Frontal cortex (tissue), 4 donors: Measurements from ENCODE around the gene EIF2D. TPM values are rescaled to one million over a fixed set of nuclear protein-coding genes. Genes with fewer than 3 reads are reported as not detected.
"Not testable (repeated sequence)": the region's sequence is repeated elsewhere in the genome, so short reads cannot be mapped to it uniquely, and the experiment has no call there.

Experiments used
- DNase-seq, 2 donors: peaks; one replicate each; pipeline ENCODE4 v3.0.0; 2012; ENCODE audit warnings: low spot score in 2 of 2
- FAIRE-seq: peaks from 2 replicates; lab custom pipeline; 2012; peaks lifted over from hg19 to GRCh38; lab: Jason Lieb, UNC
- total RNA-seq: library from RNA; depleted of rRNA; stranded (reverse); fragments of >200 nt; gene quantifications from one replicate; pipeline ENCODE4 v1.2.3, GENCODE V29; 2014
- donor health status: control.
- donor health status: control.
- donor health status: control.

The EIF2D gene
- total RNA-seq, 1 donor from 2014 or later: 13.9 TPM

DNA sequence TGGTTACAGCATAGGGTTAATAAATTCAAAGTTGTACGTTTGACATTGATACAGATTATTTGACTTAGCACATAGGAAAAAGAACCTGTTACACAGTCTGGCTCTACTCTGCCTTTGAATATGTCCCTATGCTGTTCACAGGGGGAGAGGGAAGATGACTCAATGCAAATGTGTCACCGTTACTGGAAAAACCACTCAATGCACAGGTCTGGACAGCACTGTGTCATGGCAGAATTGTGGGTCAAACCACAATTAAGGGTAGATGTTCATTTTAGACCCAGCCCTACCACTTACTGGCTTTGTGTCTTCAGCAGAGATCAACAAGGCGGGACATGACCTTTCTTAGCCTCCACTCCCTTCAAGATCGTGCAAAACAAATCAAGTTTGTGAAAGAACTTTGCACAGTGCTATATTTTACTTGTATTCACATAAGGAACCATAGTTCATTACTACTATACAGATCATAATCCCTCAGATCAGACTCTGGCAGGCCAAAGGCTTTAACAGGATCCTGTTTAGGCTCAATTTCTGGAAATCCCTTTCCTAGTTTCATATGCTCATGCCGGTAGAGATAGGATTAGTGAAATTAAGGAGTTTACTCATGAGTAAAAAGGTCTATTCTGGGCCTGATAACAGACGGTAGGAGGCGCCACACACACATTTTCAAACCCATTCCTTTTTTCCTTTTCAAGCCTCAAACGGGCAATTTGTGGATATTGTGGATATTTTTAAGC is 22.1 kb downstream of the EIF2D start:
- FAIRE-seq (no peak), DNase-seq (no peak)

DNA sequence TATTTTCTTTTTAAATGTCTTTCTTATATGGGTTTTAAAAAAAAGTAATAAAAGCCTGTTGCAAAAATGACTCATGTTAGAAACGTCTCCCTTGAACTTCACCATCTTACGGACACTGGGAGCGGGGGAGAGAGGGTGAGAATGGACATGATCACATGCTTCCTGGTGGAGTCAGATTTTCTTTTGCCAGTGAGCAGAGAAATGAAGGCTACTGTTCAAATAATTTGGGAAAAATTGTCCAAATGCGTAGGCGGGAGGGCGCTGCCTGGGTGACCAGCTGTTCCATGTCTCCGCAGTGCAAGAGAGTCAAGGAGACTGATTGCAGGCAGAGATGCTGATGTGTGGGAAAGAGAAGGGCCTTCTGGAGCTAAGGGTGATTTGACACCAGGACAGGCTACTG is 23.1 kb downstream of the EIF2D start:
- FAIRE-seq: no peak

DNA sequence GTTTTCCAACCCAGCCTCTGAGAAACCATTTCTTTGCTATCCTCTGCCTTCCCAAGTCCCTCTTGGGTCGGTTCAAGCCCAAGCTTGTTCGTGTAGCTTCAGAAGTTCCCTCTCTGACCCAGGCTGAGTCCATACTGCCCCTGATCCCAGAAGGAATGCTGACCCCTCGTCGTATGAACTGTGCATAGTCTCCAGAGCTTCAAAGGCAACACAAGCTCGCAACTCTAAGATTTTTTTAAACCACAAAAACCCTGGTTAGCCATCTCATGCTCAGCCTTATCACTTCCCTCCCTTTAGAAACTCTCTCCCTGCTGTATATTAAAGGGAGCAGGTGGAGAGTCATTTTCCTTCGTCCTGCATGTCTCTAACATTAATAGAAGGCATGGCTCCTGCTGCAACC is 23.8 kb downstream of the EIF2D start:
- FAIRE-seq (no peak), DNase-seq (no peak)

More for the DNA sequence above, 23.1 kb downstream of the EIF2D start:
- DNase-seq: no peak

DNA sequence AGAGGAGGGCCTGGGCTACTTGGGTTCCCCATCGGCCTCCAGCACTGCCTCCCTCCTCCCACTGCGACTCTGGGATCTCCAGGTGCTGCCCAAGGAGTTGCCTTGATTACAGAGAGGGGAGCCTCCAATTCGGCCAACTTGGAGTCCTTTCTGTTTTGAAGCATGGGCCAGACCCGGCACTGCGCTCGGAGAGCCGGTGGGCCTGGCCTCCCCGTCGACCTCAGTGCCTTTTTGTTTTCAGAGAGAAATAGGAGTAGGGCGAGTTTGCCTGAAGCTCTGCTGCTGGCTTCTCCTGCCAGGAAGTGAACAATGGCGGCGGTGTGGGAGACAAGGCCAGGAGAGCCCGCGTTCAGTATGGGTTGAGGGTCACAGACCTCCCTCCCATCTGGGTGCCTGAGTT is 24.4 kb downstream of the EIF2D start:
- DNase-seq (no peak), FAIRE-seq (no peak)

DNA sequence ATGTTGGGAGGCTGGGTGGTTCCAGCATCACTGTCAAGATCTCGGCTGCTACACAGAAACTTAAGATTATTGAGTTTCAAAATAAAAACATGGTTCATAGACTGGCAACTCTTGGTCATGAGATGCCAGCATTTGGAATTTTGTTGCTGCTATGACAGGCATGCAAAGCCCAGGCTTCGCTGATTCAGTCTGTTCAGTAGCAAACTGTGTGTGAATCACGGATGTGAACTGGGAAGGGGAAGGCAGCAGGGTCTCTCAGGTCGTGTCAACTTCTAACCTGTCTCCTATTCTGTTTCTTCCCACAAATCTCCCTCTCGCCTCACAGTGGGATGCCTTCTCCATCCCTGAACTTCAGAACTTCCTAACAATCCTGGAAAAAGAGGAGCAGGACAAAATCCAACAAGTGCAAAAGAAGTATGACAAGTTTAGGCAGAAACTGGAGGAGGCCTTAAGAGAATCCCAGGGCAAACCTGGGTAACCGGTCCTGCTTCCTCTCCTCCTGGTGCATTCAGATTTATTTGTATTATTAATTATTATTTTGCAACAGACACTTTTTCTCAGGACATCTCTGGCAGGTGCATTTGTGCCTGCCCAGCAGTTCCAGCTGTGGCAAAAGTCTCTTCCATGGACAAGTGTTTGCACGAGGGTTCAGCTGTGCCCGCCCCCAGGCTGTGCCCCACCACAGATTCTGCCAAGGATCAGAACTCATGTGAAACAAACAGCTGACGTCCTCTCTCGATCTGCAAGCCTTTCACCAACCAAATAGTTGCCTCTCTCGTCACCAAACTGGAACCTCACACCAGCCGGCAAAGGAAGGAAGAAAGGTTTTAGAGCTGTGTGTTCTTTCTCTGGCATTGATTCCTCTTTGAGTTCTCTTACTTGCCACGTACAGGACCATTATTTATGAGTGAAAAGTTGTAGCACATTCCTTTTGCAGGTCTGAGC is 25.5 kb downstream of the EIF2D start:
- FAIRE-seq (no peak), DNase-seq (no peak)

DNA sequence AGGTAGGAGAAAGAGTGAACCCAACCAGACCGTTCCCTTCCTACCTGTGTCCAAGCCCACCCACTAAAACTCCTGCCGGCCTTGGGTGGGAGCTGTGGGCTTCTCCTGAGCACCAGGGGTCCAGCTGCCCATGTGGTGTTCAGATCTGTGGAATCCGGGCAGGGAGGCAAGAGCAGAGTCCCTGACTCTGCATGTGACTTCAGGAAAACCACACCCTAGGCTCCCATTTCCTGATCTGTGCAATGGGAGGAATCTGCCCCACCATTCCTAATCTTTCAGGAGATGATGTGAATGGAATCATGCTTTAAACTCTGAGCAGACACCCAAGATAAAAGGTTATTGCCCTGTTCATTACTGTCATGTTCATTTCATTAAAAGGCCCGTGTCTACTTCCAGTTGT is 27.6 kb downstream of the EIF2D start:
- FAIRE-seq: no peak
- no peak for DNase-seq

DNA sequence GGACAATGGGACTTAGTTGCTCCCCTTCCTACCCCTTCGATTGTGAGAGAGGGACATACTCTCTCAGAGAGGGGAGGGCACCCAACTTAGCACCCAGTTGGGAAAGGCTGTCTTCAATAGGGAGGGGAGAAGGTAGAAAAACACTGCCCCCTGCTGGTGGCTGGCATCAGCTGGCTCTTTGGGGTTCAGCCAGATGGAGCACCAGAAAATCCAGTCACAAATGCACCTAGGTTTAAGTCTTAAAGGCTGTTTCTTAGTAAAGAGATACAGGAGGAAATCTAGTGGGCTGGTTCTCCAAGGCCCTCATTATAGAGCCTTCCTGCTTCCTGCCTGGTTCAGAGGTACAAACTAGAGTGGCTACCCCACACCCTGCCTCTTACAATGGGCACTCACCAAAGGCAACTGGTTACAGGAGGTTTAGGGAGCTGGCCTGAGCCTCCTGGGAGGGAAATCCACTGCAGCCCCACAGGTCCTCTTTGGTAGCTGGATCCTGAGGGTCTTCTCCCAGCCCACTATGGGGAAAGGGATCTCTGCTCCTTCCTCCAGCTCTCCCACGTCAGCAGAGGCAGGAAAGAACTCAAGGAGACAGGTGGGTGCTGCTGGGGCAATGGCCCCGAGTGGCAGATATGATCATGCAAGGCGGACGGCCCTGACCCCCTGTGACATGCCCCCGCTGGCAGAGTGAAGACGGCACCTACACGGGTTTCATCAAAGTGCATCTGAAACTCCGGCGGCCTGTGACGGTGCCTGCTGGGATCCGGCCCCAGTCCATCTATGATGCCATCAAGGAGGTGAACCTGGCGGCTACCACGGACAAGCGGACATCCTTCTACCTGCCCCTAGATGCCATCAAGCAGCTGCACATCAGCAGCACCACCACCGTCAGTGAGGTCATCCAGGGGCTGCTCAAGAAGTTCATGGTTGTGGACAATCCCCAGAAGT is 28.3 kb downstream of the EIF2D start:
- FAIRE-seq (no peak), DNase-seq (peak; percentile 46 to 79)

DNA sequence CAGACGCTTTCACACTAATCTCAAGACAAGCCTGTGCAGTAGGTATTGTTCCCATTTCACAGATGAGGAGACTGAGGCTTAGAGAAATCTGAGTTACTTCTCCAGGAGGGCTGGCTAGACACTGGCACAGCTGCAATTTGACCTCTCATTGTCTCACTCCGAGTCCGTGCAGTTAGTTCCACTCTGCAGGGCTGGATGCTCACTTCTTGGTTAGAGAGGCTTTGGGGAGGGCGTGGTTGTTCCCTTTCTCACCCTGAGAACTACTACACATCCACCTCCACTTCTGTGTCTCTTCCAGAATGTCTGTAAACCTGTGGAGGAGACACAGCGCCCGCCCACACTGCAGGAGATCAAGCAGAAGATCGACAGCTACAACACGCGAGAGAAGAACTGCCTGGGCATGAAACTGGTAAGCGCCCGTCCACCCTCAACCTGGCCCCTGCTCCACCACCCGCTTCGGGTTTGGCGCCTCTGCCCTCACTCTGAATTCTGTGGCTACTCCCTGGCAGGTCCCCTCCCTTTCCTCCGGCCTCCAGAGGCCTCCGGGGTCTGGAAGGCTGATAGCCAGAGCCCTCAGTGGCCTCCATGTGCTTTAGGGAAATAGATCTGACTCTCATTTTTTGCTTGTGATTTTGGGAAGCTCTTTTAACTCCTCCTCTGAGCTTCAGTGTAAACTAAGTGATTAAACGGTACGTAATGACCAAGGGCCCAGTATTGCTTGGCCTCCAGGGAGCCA is 29.1 kb downstream of the EIF2D start:
- no peak for DNase-seq
- FAIRE-seq: no peak

DNA sequence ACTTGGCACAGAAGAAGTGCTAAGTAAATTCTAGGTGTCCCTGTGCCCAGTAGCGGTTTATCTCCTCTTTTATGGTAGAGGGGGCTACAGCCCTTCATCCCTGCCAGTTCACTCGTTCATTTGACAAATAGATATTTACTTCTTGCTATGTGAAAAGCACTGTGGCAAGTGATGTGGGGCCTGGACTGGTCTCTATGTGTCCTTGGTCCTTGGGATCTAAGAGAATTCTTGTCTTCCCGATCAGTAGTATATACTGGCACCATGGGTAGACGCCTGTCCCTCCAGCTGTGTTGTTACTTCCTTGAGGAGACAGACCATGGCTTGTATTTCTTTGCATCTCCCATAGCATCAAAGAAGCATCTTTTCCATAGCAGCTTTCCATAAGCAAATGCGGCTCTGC is 29.7 kb downstream of the EIF2D start:
- FAIRE-seq: no peak
- DNase-seq: no peak

DNA sequence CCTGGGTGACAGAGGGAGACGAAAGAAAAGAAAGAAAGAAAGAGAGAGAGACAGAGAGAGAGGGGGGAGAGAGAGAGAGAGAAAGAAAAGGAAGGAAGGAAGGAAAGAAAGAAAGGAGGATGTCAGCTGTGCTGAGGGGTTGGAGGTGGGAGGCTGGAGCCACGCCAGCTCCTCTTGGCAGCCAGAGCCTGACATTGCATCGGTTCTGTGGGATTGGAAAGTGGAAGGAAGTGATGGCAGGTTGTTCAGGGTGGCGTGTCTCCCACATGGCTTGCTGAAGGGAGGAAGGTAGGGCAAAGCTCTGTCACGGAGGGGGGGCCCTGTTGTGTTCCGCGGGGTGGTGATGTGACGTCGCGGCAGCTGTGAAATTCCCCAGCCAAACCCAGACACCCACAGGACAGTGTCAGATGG is 30.7 kb downstream of the EIF2D start:
- FAIRE-seq (no peak), DNase-seq (no peak)

DNA sequence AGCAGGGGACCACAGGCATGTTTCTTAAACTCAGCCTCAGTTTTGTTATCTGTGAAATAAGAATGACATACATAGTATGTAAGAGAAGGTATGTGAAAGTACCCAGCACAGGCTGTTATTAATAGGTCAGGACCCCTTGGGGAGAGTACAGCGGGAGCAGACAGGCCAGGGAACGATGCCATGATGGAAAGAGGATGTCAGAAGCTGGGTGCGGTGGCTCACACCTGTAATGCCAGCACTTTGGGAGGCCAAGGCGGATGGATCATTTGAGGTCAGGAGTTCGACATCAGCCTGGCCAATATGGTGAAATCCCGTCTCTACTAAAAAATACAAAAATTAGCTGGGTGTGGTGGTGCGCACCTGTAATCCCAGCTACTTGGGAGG is 31.2 kb downstream of the EIF2D start:
- FAIRE-seq, DNase-seq: not testable (repeated sequence)

DNA sequence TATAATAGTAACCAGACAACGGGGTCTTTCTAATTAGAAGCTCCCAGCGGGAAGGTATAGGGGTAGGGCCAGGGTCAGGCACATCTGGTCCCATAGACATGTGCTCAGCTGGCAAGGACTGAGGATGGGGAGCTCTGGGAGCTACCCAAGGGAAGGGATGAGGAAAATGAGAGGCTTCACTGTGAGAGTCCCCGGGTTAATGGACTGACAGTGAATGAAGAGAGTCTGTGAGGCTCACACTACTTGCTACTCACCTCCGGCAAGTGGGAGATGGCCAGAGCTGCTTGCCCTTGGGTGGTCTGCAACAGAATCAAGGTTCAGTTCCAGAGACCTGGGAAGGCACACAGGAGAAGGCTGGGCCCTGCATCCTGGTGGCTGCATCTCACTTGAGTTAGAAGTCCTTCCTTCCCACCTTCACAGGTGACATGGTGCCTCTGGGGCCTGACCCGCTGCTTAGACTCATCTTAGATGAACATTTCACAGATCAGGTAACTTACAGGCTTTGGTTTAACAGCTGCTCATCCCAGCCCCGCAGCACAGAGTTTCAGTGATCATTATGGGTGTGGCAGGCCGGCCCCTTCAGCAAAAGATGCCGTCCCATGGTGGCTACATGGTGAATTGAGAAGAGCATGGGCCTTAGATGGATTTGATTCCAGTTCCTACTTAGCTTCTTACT is 31.7 kb downstream of the EIF2D start:
- FAIRE-seq: no peak
- no peak for DNase-seq

DNA sequence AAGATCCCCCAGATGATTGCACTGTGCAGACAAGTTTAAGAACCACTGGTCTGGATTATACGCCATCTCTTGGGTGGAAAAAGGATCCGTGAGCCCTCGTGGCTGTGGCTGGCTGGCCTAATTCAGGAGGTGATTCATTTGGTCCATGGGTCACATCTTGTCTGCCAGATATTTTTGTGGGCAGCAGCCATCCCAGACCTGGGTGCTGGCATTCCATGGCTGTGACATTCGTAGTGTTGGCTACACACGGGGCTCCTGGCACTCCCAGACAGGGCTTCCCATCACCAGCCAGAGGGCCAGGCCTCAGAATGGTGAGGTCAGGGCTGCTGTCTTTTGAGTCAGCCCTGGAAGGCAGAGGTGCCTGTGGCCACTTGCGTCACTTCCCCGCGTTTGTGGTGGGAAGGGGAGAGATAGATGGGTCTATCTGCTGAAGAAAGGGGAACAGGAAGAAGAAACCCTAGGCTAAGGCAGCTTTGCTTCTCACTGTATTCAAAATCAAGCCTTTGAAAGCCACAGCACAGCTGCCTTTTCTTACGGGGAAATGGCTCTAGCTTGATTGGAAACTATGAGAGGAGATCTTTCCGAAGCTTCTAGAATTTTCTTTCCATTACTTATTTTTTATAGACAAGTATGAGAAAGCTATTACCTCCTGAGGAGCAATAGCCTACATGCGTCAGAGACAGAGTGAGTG is 32.4 kb downstream of the EIF2D start:
- FAIRE-seq (no peak), DNase-seq (no peak)

DNA sequence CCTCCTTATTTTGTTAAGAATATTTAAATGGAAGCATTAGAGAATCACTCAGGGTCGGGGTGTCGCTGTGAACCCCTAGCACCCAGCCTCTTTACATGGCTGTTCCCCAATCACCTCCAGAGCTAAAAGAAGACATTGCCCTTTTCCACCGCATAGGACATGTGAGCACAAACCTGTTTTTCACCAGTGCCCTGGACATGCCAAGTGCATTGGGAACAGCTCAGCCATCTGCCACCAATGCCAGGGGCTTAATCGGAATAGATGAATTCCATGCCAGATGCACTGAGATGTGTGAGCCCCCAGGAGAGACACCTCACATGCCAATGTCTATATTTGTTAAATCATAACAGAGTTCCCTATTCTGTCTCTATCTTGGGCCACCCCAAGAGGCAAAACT is 33.3 kb downstream of the EIF2D start:
- DNase-seq: no peak
- no peak for FAIRE-seq

DNA sequence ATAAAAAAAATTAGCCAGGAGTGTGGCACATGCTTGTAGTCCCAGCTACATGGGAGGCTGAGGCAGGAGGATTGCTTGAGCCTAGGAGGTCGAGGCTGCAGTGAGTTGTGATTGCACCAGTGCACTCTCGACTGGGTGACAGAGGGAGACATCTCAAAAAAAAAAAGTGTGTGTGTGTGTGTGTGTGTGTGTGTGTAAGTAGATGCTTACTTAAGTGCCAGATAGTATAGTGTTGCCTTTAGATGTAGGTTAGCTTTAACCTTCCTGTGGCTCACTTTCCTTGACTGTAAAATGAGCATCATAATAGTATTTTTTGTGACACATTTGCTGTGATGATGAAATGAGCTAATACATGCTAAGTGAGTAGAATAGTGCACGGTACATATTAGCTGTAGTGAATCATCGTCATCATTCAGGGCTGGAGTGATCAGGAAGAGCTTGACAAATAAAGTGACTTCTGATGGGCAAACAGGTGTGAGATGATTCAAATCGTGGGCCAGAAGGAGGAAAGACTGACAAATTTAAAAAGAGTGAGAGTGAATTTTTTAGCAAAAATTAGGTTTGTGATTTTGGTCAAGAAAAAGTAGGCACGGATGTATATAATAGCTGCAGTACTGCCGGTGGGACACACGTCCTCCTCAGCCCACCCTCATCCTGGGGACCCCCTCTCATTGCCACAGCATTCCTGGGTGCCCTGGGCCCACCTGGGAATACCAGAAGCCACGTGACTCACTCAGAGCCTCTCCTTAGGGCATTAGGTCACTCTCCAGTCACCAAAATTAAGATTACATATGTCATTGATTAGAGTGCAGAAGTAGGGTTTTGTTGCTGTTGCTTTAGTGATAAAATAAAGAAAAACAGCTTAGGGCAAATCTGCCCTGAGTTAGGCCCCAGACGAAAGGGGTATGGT is 33.9 kb downstream of the EIF2D start:
- DNase-seq: no peak
- FAIRE-seq: no peak

DNA sequence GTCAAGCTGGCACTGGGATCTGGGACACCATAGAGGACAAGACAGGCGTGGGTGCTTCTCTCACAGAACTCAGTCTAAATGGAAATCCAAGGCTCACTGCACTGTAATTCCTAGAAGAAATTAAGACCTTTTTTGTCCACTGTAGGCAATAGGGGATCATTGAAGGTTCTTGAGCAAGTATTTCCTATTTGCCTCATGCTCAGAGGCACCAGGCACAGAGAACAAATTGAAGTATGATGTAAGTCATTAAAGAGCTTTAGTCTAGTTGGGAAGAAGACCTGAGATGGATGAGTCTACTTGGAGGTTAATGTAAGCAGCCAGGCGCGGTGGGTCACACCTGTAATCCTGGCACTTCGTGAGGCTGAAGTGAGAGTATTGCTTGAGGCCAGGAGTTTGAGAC is 34.6 kb downstream of the EIF2D start:
- no peak for DNase-seq
- no peak for FAIRE-seq
